HCT116 (cell line): ENCODE results near the gene SERP1. TPM values are rescaled to one million over a fixed set of nuclear protein-coding genes. Genes with fewer than 3 reads are reported as not detected.

Experiments used
- ATAC-seq: fragments of 200-7000 bp; cut with Tn5 transposase; 2 replicates; pipeline ENCODE4 v1.9.1; 2020; ENCODE audit warnings: mild to moderate bottlenecking, moderate library complexity
- BruUV-seq: library from RNA; stranded (reverse); fragments of 400-500 nt; replicated peaks from 2 replicates; lab custom pipeline; 2021; lab: Mats Ljungman, UMichigan
- CTCF ChIA-PET: fragments of 300-600 bp; sonication (Branson Sonifier 250); formaldehyde crosslinking; loops from one replicate; lab custom pipeline; 2021; ENCODE audit warnings: antibody characterized with exemption; lab: Charles Lee
- POLR2A ChIA-PET: fragments of 300-600, 350-600 bp; sonication (Branson Sonifier 250); formaldehyde crosslinking; loops from one replicate; lab custom pipeline; 2021; ENCODE audit warnings: antibody characterized with exemption; lab: Charles Lee
- RAD21 ChIA-PET, 2 experiments: fragments of 300-600 bp; sonication (Branson Sonifier 250); formaldehyde crosslinking; loops; one replicate each; lab custom pipeline; 2023; ENCODE audit warnings: low total read pairs in 2 of 2; ENCODE audit not compliant: uncharacterized antibody in 2 of 2, unreplicated experiment in 2 of 2, low non-redundant PET in 1 of 2; lab: Charles Lee
- DNase-seq: peaks from one replicate; pipeline ENCODE4 v3.0.0-alpha.2; 2010; ENCODE audit warnings: low read depth, low spot score
- H2AFZ ChIP-seq: fragments of 200-600 bp; shearing (Covaris generic), sonication (generic); 2 replicates; pipeline ENCODE4 v1.6.1; 2017; ENCODE audit warnings: low read depth, mixed run types, mixed read lengths, antibody characterized with exemption, low read length; ENCODE audit not compliant: poor library complexity, severe bottlenecking
- H3K27ac ChIP-seq: 2 replicates; pipeline ENCODE4 v1.5.1; 2012; ENCODE audit warnings: low read depth, low read length
- H3K27me3 ChIP-seq: fragments of 200-600 bp; sonication (generic); 2 replicates; pipeline ENCODE4 v1.6.1; 2016; ENCODE audit warnings: mixed run types, low read length, mixed read lengths; ENCODE audit not compliant: insufficient read depth
- H3K36me3 ChIP-seq, 2 experiments: fragments of 200-500 bp in 1 of 2; fragments of 200-600 bp in 1 of 2; sonication (Bioruptor generic) in 1 of 2; sonication (generic) in 1 of 2; 2 replicates each; pipeline versions ENCODE4 v1.5.1 to v1.6.1; 2014 to 2016; ENCODE audit warnings: low read length in 2 of 2, inconsistent platforms in 1 of 2, mixed read lengths in 1 of 2, mixed run types in 1 of 2; ENCODE audit not compliant: insufficient read depth in 2 of 2, control insufficient read depth in 1 of 2
- H3K4me1 ChIP-seq, 2 experiments: fragments of 200-600 bp in 1 of 2; sonication (generic) in 1 of 2; 2 replicates each; pipeline versions ENCODE4 v1.5.1 to v1.6.1; 2012 to 2017; ENCODE audit warnings: low read length in 2 of 2, inconsistent platforms in 1 of 2, mild to moderate bottlenecking in 1 of 2, mixed read lengths in 1 of 2, mixed run types in 1 of 2, moderate library complexity in 1 of 2; ENCODE audit not compliant: insufficient read depth in 2 of 2, control insufficient read depth in 1 of 2
- H3K4me2 ChIP-seq: fragments of 200-600 bp; sonication (generic); 2 replicates; pipeline ENCODE4 v1.6.1; 2017; ENCODE audit warnings: mixed run types, low read length, mixed read lengths
- H3K4me3 ChIP-seq, 2 experiments: fragments of 200-600 bp in 1 of 2; sonication (generic) in 1 of 2; replicated peaks in 1 of 2; 2 replicates each; pipeline ENCODE4 v1.5.1; 2011 to 2016; ENCODE audit warnings: low read length in 2 of 2, control low read depth in 1 of 2, low read depth in 1 of 2, mild to moderate bottlenecking in 1 of 2, mixed read lengths in 1 of 2, mixed run types in 1 of 2
- H3K79me2 ChIP-seq: fragments of 200-600 bp; sonication (generic); 2 replicates; pipeline ENCODE4 v1.6.1; 2017; ENCODE audit warnings: mild to moderate bottlenecking, mixed run types, low read length, moderate library complexity, mixed read lengths; ENCODE audit not compliant: insufficient read depth
- H3K9ac ChIP-seq: fragments of 200-600 bp; sonication (generic); 2 replicates; pipeline ENCODE4 v1.6.1; 2016; ENCODE audit warnings: low read length, mixed read lengths
- H3K9me2 ChIP-seq: fragments of 200-600 bp; sonication (generic), shearing (Covaris generic); 2 replicates; pipeline ENCODE4 v1.6.1; 2017; ENCODE audit warnings: mixed run types, mild to moderate bottlenecking, moderate library complexity; ENCODE audit not compliant: insufficient read depth
- H3K9me3 ChIP-seq, 2 experiments: fragments of 200-500 bp in 1 of 2; fragments of 200-600 bp in 1 of 2; sonication (Bioruptor generic) in 1 of 2; sonication (generic) in 1 of 2; 2 replicates each; pipeline ENCODE4 v1.6.1; 2014 to 2017; ENCODE audit warnings: low read length in 2 of 2, mixed read lengths in 2 of 2, inconsistent platforms in 1 of 2, low read depth in 1 of 2, mild to moderate bottlenecking in 1 of 2, mixed run types in 1 of 2, moderate library complexity in 1 of 2; ENCODE audit not compliant: control insufficient read depth in 1 of 2, insufficient read depth in 1 of 2
- H4K20me1 ChIP-seq: fragments of 200-600 bp; sonication (generic), shearing (Covaris generic); 2 replicates; pipeline ENCODE4 v1.6.1; 2017; ENCODE audit warnings: mixed run types, mild to moderate bottlenecking, moderate library complexity; ENCODE audit not compliant: insufficient read depth
- ATF3 ChIP-seq: IDR thresholded peaks from 2 replicates; pipeline ENCODE4 v1.6.1; 2012
- CBX3 ChIP-seq: IDR thresholded peaks from 2 replicates; pipeline ENCODE4 v1.6.1; 2012; ENCODE audit warnings: low read depth
- CEBPB ChIP-seq: IDR thresholded peaks from 2 replicates; pipeline ENCODE4 v1.6.1; 2012; ENCODE audit warnings: low read depth
- CTCF ChIP-seq, 3 experiments: fragments of 200-600 bp in 1 of 3; sonication (generic) in 1 of 3; IDR thresholded peaks in 2 of 3; conservative IDR thresholded peaks in 1 of 3; 2 replicates each; pipeline ENCODE4 v1.5.1; 2012 to 2017; ENCODE audit warnings: low read depth in 2 of 3, low read length in 2 of 3, antibody characterized with exemption in 1 of 3, borderline replicate concordance in 1 of 3, control low read depth in 1 of 3, mild to moderate bottlenecking in 1 of 3, mixed read lengths in 1 of 3, mixed run types in 1 of 3, moderate library complexity in 1 of 3; ENCODE audit not compliant: insufficient read depth in 1 of 3
- ELF1 ChIP-seq: IDR thresholded peaks from 2 replicates; pipeline ENCODE4 v1.6.1; 2012; ENCODE audit warnings: low read depth, borderline replicate concordance
- FOSL1 ChIP-seq: IDR thresholded peaks from 2 replicates; pipeline ENCODE4 v1.6.1; 2012; ENCODE audit warnings: low read depth
- JUND ChIP-seq: IDR thresholded peaks from 2 replicates; pipeline ENCODE4 v1.6.1; 2012
- POLR2AphosphoS5 ChIP-seq: IDR thresholded peaks from 2 replicates; pipeline ENCODE4 v1.6.1; 2011; ENCODE audit warnings: mild to moderate bottlenecking, low read depth, low read length, moderate library complexity
- SIN3A ChIP-seq: IDR thresholded peaks from 2 replicates; pipeline ENCODE4 v1.6.1; 2012; ENCODE audit warnings: low read depth
- TCF7L2 ChIP-seq: IDR thresholded peaks from 2 replicates; pipeline ENCODE4 v1.7.0; 2011; ENCODE audit warnings: borderline replicate concordance, inconsistent platforms; ENCODE audit not compliant: insufficient read depth, insufficient read length; ENCODE audit errors: extremely low read depth
- YY1 ChIP-seq: IDR thresholded peaks from 2 replicates; pipeline ENCODE4 v1.6.1; 2011; ENCODE audit warnings: low read length, low read depth, moderate library complexity, mild to moderate bottlenecking; ENCODE audit not compliant: insufficient replicate concordance; ENCODE audit errors: extremely low read depth
- ZBTB33 ChIP-seq: IDR thresholded peaks from 2 replicates; pipeline ENCODE4 v1.6.1; 2011; ENCODE audit warnings: mild to moderate bottlenecking, low read length, moderate library complexity; ENCODE audit not compliant: insufficient replicate concordance; ENCODE audit errors: extremely low read depth
- ZFX ChIP-seq: fragments of 450-650 bp; IDR thresholded peaks from 2 replicates; pipeline ENCODE4 v1.6.1; 2017
- ZNF274 ChIP-seq: fragments of 200-500 bp; sonication (Bioruptor generic); IDR thresholded peaks from 2 replicates; pipeline ENCODE4 v1.6.1; 2014; ENCODE audit warnings: mild to moderate bottlenecking, low read depth, low read length, inconsistent platforms
- intact Hi-C: fragments of 100-400 bp; cut with micrococcal nuclease; formaldehyde crosslinking; loops from 2 replicates; pipeline ENCODE4 v1.10.0; 2022
- total RNA-seq: library from RNA; stranded (reverse); gene quantifications from one replicate; pipeline ENCODE4 v1.2.1, GENCODE V29; 2021; ENCODE audit not compliant: unreplicated experiment
- TF ChIP-seq, protein P1 (sequence below): IDR thresholded peaks from 2 replicates; pipeline ENCODE4 v1.6.1; 2012

SERP1 gene
- total RNA-seq, 1 experiment from 2014 or later: 69.1 TPM

- TF ChIP-seq ZBTB33: no peak
- TF ChIP-seq FOSL1: peak; percentile 50
- no peak for TF ChIP-seq ZNF274
- TF ChIP-seq SIN3A: no peak
- TF ChIP-seq CEBPB: no peak
- TF ChIP-seq, all 23 proteins: peak for 3
Observed at GRCh38 chr3:150515210-150515609, 31.1 kb downstream of the SERP1 start (continued).

GRCh38 chr3:150511122-150511821, 35.0 kb downstream of the SERP1 start:
- no TSS peak for BruUV-seq
- Histone ChIP-seq H2AFZ (no peak overlapping the region), H3K27me3 (no peaks in the 10 kb centered on the region), H3K4me3 (no peak overlapping the region), H3K4me2 (no peak overlapping the region), H3K9me3 (no peaks in the 10 kb centered on the region), H3K4me1 (peaks cover 0 to 5% of the 10 kb centered on the region in 2 experiments; a peak in 1 of 4 replicates), H3K27ac (no peak overlapping the region), H4K20me1 (no peaks in the 10 kb centered on the region), H3K9ac (no peak overlapping the region), H3K9me2 (no peaks in the 10 kb centered on the region), H3K79me2 (no peaks in the 10 kb centered on the region), H3K36me3 (no peaks in the 10 kb centered on the region)
- intact Hi-C loops: no loop called here
- CTCF ChIA-PET: no interaction called here
- RAD21 ChIA-PET: no interaction called here
- POLR2A ChIA-PET: no interaction called here
- ATAC-seq (no peak), DNase-seq (no peak)
- TF ChIP-seq ZNF274 (no peak), CTCF (IDR thresholded peaks at IDR 0.05 in 2 of 3, conservative IDR thresholded peaks at IDR 0.05 in 1 of 3; ENCODE audit: borderline replicate concordance in 1 of 3, insufficient read depth in 1 of 3, low read depth in 2 of 3, low read length in 2 of 3) (no peak), YY1 (no peak), CBX3 (no peak), JUND (no peak), ELF1 (no peak), FOSL1 (no peak), TCF7L2 (no peak), ZBTB33 (no peak), ZFX (no peak), POLR2AphosphoS5 (no peak), CEBPB (no peak), ATF3 (no peak)
- TF ChIP-seq, protein P1, sequence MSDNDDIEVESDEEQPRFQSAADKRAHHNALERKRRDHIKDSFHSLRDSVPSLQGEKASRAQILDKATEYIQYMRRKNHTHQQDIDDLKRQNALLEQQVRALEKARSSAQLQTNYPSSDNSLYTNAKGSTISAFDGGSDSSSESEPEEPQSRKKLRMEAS: no peak
